Neural progenitor cell (in vitro differentiated cells): Measurements from ENCODE around the gene FMN1. TPM values are rescaled to one million over a fixed set of nuclear protein-coding genes. Genes with fewer than 3 reads are reported as not detected.

Experiments used
- DNase-seq: peaks from one replicate; pipeline ENCODE4 v3.0.0-alpha.2; 2016; ENCODE audit warnings: low spot score
- H2AFZ ChIP-seq: fragments of 200-600 bp; sonication (generic); replicated peaks from 2 replicates; pipeline ENCODE4 v1.6.1; 2016; ENCODE audit warnings: antibody characterized with exemption
- H3F3A ChIP-seq: fragments of 200-600 bp; sonication (generic); 2 replicates; pipeline ENCODE4 v1.6.1; 2016; ENCODE audit warnings: antibody characterized with exemption, low read depth
- H3K27ac ChIP-seq: fragments of 200-600 bp; sonication (generic); 2 replicates; pipeline ENCODE4 v1.5.1; 2016; ENCODE audit warnings: mild to moderate bottlenecking
- H3K27me3 ChIP-seq: fragments of 200-600 bp; sonication (generic); 2 replicates; pipeline ENCODE4 v1.6.1; 2016; ENCODE audit warnings: mild to moderate bottlenecking, moderate library complexity
- H3K36me3 ChIP-seq: fragments of 200-600 bp; sonication (generic); 2 replicates; pipeline ENCODE4 v1.5.1; 2016
- H3K4me1 ChIP-seq: fragments of 200-600 bp; sonication (generic); 2 replicates; pipeline ENCODE4 v1.6.1; 2016; ENCODE audit warnings: mixed run types
- H3K4me2 ChIP-seq: fragments of 200-600 bp; sonication (generic); 2 replicates; pipeline ENCODE4 v1.6.1; 2016
- H3K4me3 ChIP-seq: fragments of 200-600 bp; sonication (generic); 2 replicates; pipeline ENCODE4 v1.5.1; 2016
- H3K79me2 ChIP-seq: fragments of 200-600 bp; sonication (generic); 2 replicates; pipeline ENCODE4 v1.6.1; 2016; ENCODE audit warnings: low read depth
- H3K9ac ChIP-seq: fragments of 200-600 bp; sonication (generic); 2 replicates; pipeline ENCODE4 v1.6.1; 2016
- H3K9me3 ChIP-seq: fragments of 200-600 bp; sonication (generic); 2 replicates; pipeline ENCODE4 v1.5.1; 2016; ENCODE audit warnings: low read depth
- H4K20me1 ChIP-seq: fragments of 200-600 bp; sonication (generic); 2 replicates; pipeline ENCODE4 v1.6.1; 2016; ENCODE audit warnings: low read depth
- H3K27ac Mint-ChIP-seq: 3 replicates; pipeline ENCODE4 v1.8.0; 2021; ENCODE audit warnings: mixed read lengths
- H3K27me3 Mint-ChIP-seq: 2 replicates; pipeline ENCODE4 v1.8.0; 2022; ENCODE audit warnings: low read depth, mild to moderate bottlenecking, inconsistent platforms, moderate library complexity, mixed read lengths; ENCODE audit not compliant: insufficient read depth
- H3K36me3 Mint-ChIP-seq: 3 replicates; pipeline ENCODE4 v1.8.0; 2021; ENCODE audit warnings: mixed read lengths
- H3K4me1 Mint-ChIP-seq: 3 replicates; pipeline ENCODE4 v1.8.0; 2021; ENCODE audit warnings: mixed read lengths
- H3K4me3 Mint-ChIP-seq: 3 replicates; pipeline ENCODE4 v1.8.0; 2021; ENCODE audit warnings: mild to moderate bottlenecking, moderate library complexity, mixed read lengths
- H3K9me3 Mint-ChIP-seq: 3 replicates; pipeline ENCODE4 v1.8.0; 2020; ENCODE audit warnings: mixed read lengths
- CTCF ChIP-seq: fragments of 200-600 bp; sonication (generic); IDR thresholded peaks from 2 replicates; pipeline ENCODE4 v1.5.1; 2017; ENCODE audit warnings: antibody characterized with exemption, mild to moderate bottlenecking
- EZH2 ChIP-seq: fragments of 200-600 bp; sonication (generic); IDR thresholded peaks from 2 replicates; pipeline ENCODE4 v1.6.1; 2017; ENCODE audit warnings: antibody characterized with exemption, mild to moderate bottlenecking, moderate library complexity
- EZH2phosphoT487 ChIP-seq: fragments of 200-600 bp; sonication (generic); IDR thresholded peaks from 2 replicates; pipeline ENCODE4 v1.6.1; 2017; ENCODE audit warnings: antibody characterized with exemption
- total RNA-seq: library from RNA; depleted of rRNA; stranded (reverse); fragments of >200 nt; gene quantifications from 2 replicates; pipeline ENCODE4 v1.2.3, GENCODE V29; 2015; ENCODE audit warnings: low replicate concordance

The FMN1 gene
- total RNA-seq, 1 donor from 2014 or later, result 5.7 TPM

GRCh38 chr15:33124279-33124678 lies 70.2 kb downstream of the FMN1 start:
- H3K79me2 ChIP-seq, result no peaks in the 10 kb centered on the region
- H3K36me3 Mint-ChIP-seq, result no peaks in the 10 kb centered on the region
- no peaks in the 10 kb centered on the region for H3K36me3 ChIP-seq
- H3F3A ChIP-seq, result no peaks in the 10 kb centered on the region
- TF ChIP-seq CTCF, result no peak
- TF ChIP-seq EZH2phosphoT487, result no peak
- no peak for TF ChIP-seq EZH2
- peaks cover 5% of the 10 kb centered on the region for H3K4me1 ChIP-seq
- no peak overlapping the region for H3K9ac ChIP-seq
- H3K27ac ChIP-seq, result no peak overlapping the region
- H3K9me3 ChIP-seq, result no peaks in the 10 kb centered on the region
- H3K4me1 Mint-ChIP-seq, result peaks cover 16% of the 10 kb centered on the region
- no peak overlapping the region for H3K4me2 ChIP-seq
- no peak overlapping the region for H2AFZ ChIP-seq
- no peaks in the 10 kb centered on the region for H3K27me3 ChIP-seq
- H3K4me3 Mint-ChIP-seq, result no peak overlapping the region
- peaks cover 2% of the 10 kb centered on the region for H3K27me3 Mint-ChIP-seq
- H3K27ac Mint-ChIP-seq, result no peak overlapping the region
- no peak overlapping the region for H3K4me3 ChIP-seq
- no peaks in the 10 kb centered on the region for H3K9me3 Mint-ChIP-seq
- DNase-seq, result no peak
- H4K20me1 ChIP-seq, result no peaks in the 10 kb centered on the region

GRCh38 chr15:33119865-33120264 lies 74.6 kb downstream of the FMN1 start:
- H3K27me3 Mint-ChIP-seq, result peaks cover 5% of the 10 kb centered on the region
- Histone ChIP-seq H3K36me3 (no peaks in the 10 kb centered on the region), H3K4me2 (no peak overlapping the region), H2AFZ (no peak overlapping the region), H3K27me3 (no peaks in the 10 kb centered on the region), H3K9me3 (no peaks in the 10 kb centered on the region), H3K79me2 (no peaks in the 10 kb centered on the region), H4K20me1 (no peaks in the 10 kb centered on the region), H3K9ac (no peak overlapping the region), H3K4me3 (no peak overlapping the region), H3F3A (no peaks in the 10 kb centered on the region), H3K4me1 (no peaks in the 10 kb centered on the region), H3K27ac (no peak overlapping the region)
- H3K36me3 Mint-ChIP-seq, result no peaks in the 10 kb centered on the region
- no peak for TF ChIP-seq CTCF
- TF ChIP-seq EZH2phosphoT487, result no peak
- no peak for TF ChIP-seq EZH2
- no peaks in the 10 kb centered on the region for H3K9me3 Mint-ChIP-seq
- no peak overlapping the region for H3K27ac Mint-ChIP-seq
- peaks cover 2% of the 10 kb centered on the region for H3K4me1 Mint-ChIP-seq
- no peak for DNase-seq
- no peak overlapping the region for H3K4me3 Mint-ChIP-seq

- H3K27me3 Mint-ChIP-seq, result peaks cover 5% of the 10 kb centered on the region
- no peak for DNase-seq
- H3K9ac ChIP-seq, result no peak overlapping the region
- no peaks in the 10 kb centered on the region for H4K20me1 ChIP-seq
- H3K4me2 ChIP-seq, result no peak overlapping the region
- H3F3A ChIP-seq, result no peaks in the 10 kb centered on the region
- H3K4me1 ChIP-seq, result no peaks in the 10 kb centered on the region
- no peaks in the 10 kb centered on the region for H3K27me3 ChIP-seq
- TF ChIP-seq CTCF (no peak), EZH2phosphoT487 (no peak), EZH2 (no peak)
- H2AFZ ChIP-seq, result peak overlapping the region; percentile 58
- H3K4me3 Mint-ChIP-seq, result no peak overlapping the region
- no peak overlapping the region for H3K27ac ChIP-seq
- no peaks in the 10 kb centered on the region for H3K9me3 ChIP-seq
- no peaks in the 10 kb centered on the region for H3K36me3 ChIP-seq
- no peak overlapping the region for H3K27ac Mint-ChIP-seq
- H3K9me3 Mint-ChIP-seq, result no peaks in the 10 kb centered on the region
- no peaks in the 10 kb centered on the region for H3K79me2 ChIP-seq
- H3K4me3 ChIP-seq, result no peak overlapping the region
- H3K4me1 Mint-ChIP-seq, result peaks cover under 1% of the 10 kb centered on the region
- no peaks in the 10 kb centered on the region for H3K36me3 Mint-ChIP-seq
Measured at GRCh38 chr15:33119273-33119672, 75.2 kb downstream of the FMN1 start.
